Ishikawa (cell line): ENCODE measurements around the gene CPT1B.

Source experiments
- CEBPB ChIP-seq: IDR thresholded peaks from 2 replicates; pipeline ENCODE4 v1.6.1; 2012
- CREB1 ChIP-seq: IDR thresholded peaks from 2 replicates; pipeline ENCODE4 v1.6.1; 2012; ENCODE audit warnings: low read depth
- EGR1 ChIP-seq: IDR thresholded peaks from 2 replicates; pipeline ENCODE4 v1.6.1; 2012
- EP300 ChIP-seq: IDR thresholded peaks from 2 replicates; pipeline ENCODE4 v1.6.1; 2012; ENCODE audit warnings: borderline replicate concordance
- FOXM1 ChIP-seq: IDR thresholded peaks from 2 replicates; pipeline ENCODE4 v1.6.1; 2012; ENCODE audit warnings: low read depth, borderline replicate concordance
- MAX ChIP-seq: IDR thresholded peaks from 2 replicates; pipeline ENCODE4 v1.6.1; 2012
- NFIC ChIP-seq: IDR thresholded peaks from 2 replicates; pipeline ENCODE4 v1.6.1; 2012
- RAD21 ChIP-seq: IDR thresholded peaks from 2 replicates; pipeline ENCODE4 v1.6.1; 2012; ENCODE audit warnings: low read depth
- REST ChIP-seq: IDR thresholded peaks from 2 replicates; pipeline ENCODE4 v1.6.1; 2012; ENCODE audit warnings: low read depth, mild to moderate bottlenecking
- TAF1 ChIP-seq: IDR thresholded peaks from 2 replicates; pipeline ENCODE4 v1.6.1; 2012; ENCODE audit warnings: low read depth, mild to moderate bottlenecking
- TCF12 ChIP-seq: IDR thresholded peaks from 2 replicates; pipeline ENCODE4 v1.6.1; 2012; ENCODE audit warnings: low read depth
- TEAD4 ChIP-seq: IDR thresholded peaks from 2 replicates; pipeline ENCODE4 v1.6.1; 2012
- USF1 ChIP-seq: IDR thresholded peaks from 2 replicates; pipeline ENCODE4 v1.6.1; 2012
- YY1 ChIP-seq: IDR thresholded peaks from 2 replicates; pipeline ENCODE4 v1.6.1; 2012; ENCODE audit warnings: low read depth
- ZBTB7A ChIP-seq: IDR thresholded peaks from 2 replicates; pipeline ENCODE4 v1.6.1; 2012; ENCODE audit warnings: low read depth

CPT1B gene

GRCh38 chr22:50609599-50609998 lies 31.4 kb upstream of the CPT1B start:
- TF ChIP-seq REST (no peak), TAF1 (no peak), YY1 (no peak), FOXM1 (no peak), USF1 (no peak), RAD21 (no peak), NFIC (no peak), CEBPB (no peak)

- no peak for TF ChIP-seq CEBPB
- no peak for TF ChIP-seq TAF1
- no peak for TF ChIP-seq ZBTB7A
- TF ChIP-seq EGR1: no peak
Measured at GRCh38 chr22:50608996-50609395, 30.8 kb upstream of the CPT1B start.

GRCh38 chr22:50607659-50608020 lies 29.4 kb upstream of the CPT1B start:
- TF ChIP-seq USF1 (no peak), FOXM1 (no peak), EP300 (no peak), MAX (no peak), CREB1 (no peak), EGR1 (no peak), CEBPB (no peak), TCF12 (no peak), TEAD4 (no peak), REST (no peak), ZBTB7A (no peak)

- TF ChIP-seq TEAD4 (no peak), USF1 (no peak), CREB1 (no peak), TCF12 (no peak), EGR1 (no peak), EP300 (no peak), CEBPB (no peak)
Measured at GRCh38 chr22:50606946-50607658, 28.9 kb upstream of the CPT1B start.

GRCh38 chr22:50606165-50606945 lies 28.1 kb upstream of the CPT1B start:
- no peak for TF ChIP-seq USF1
- no peak for TF ChIP-seq EP300
- no peak for TF ChIP-seq CREB1
- TF ChIP-seq TEAD4: no peak
- no peak for TF ChIP-seq EGR1
- TF ChIP-seq ZBTB7A: no peak
- no peak for TF ChIP-seq CEBPB

GRCh38 chr22:50605613-50606074 lies 27.4 kb upstream of the CPT1B start:
- TF ChIP-seq EGR1 (no peak), RAD21 (no peak), REST (no peak), CEBPB (no peak), CREB1 (no peak), EP300 (no peak), YY1 (no peak), NFIC (no peak), TEAD4 (no peak), TCF12 (no peak), TAF1 (no peak), ZBTB7A (no peak), MAX (no peak), FOXM1 (no peak), USF1 (no peak)
